ENCODE data around the gene PHF8. TPM values are rescaled to one million over a fixed set of nuclear protein-coding genes. Genes with fewer than 3 reads are reported as not detected.

The PHF8 gene
- total and polyA plus RNA-seq, 9 of the 15 experiments (the other 6 are each of a cell fraction or from before 2014, with no cell fraction given), result 2.5 to 25.7 (median 12.1) TPM

GRCh38 chrX:54007682-54008081, 36.6 kb downstream of the PHF8 start:
- Histone ChIP-seq H3K79me2 (ENCODE audit: control insufficient read depth, insufficient read depth, low read length) (no peaks in the 10 kb centered on the region), H3K4me2 (ENCODE audit: insufficient read depth, low read length) (no peak overlapping the region), H3K4me1 (replicated peaks in 1 of 2; ENCODE audit: control insufficient read depth in 2 of 2, insufficient read depth in 2 of 2, low read length in 2 of 2) (no peaks in the 10 kb centered on the region), H3K9ac (ENCODE audit: insufficient read depth in 1 of 2, low read depth in 2 of 2, low read length in 2 of 2) (no peak overlapping the region), H3K27ac (ENCODE audit: extremely low read depth, low read depth, low read length) (no peak overlapping the region), H3K27me3 (ENCODE audit: control insufficient read depth in 2 of 2, insufficient read depth in 2 of 2, low read length in 2 of 2) (no peaks in the 10 kb centered on the region), H3K4me3 (no peak overlapping the region), H2AFZ (ENCODE audit: low read depth, low read length) (no peak overlapping the region), H4K20me1 (replicated peaks; ENCODE audit: control insufficient read depth, insufficient read depth, low read length) (no peaks in the 10 kb centered on the region), H3K9me3 (replicated peaks; ENCODE audit: control insufficient read depth, insufficient read depth, low read depth, low read length) (no peaks in the 10 kb centered on the region), H3K9me1 (ENCODE audit: control insufficient read depth, insufficient read depth, low read length) (no peaks in the 10 kb centered on the region), H3K36me3 (ENCODE audit: control insufficient read depth, insufficient read depth, low read length) (peaks cover 9% of the 10 kb centered on the region; the same call in 2 of the 3 replicates)
- CTCF ChIA-PET (ENCODE audit: low intra/inter-chr PET ratio), result no interaction called here
- FAIRE-seq, result no peak
- intact Hi-C loops (cut with micrococcal nuclease), result no loop called here
- in situ Hi-C loops (cut with MboI), result no loop called here
- BruUV-seq (replicated peaks), result no TSS peak
- no peak for DNase-seq (ENCODE audit: extremely low read depth in 1 of 4, low spot score in 3 of 4)
- WGBS (ENCODE audit: insufficient coverage, low coverage, missing lambda C conversion rate), result 85% methylated on average over 4 of the region's 4 CpGs
- POLR2A ChIA-PET, result no interaction called here
- no peak for ATAC-seq
- no peak for TF ChIP-seq NR2C2 (CRISPR knock-in tag; IDR thresholded peaks at IDR 0.05)
- TF ChIP-seq NR2C2 (tag; IDR thresholded peaks at IDR 0.05), result no peak
- TF ChIP-seq ZNF217 (CRISPR knock-in tag; IDR thresholded peaks at IDR 0.05), result no peak
- peak; percentile 57; the same call in 1 of the 2 replicates for TF ChIP-seq MAFG (tag; conservative IDR thresholded peaks at IDR 0.05)
- TF ChIP-seq CREB5 (CRISPR knock-in tag; IDR thresholded peaks at IDR 0.05), result no peak
- TF ChIP-seq MAFF (IDR thresholded peaks at IDR 0.05; ENCODE audit: low read length), result peak; percentile 59
- TF ChIP-seq XRCC4 (IDR thresholded peaks at IDR 0.05; ENCODE audit: extremely low read depth, insufficient read depth, insufficient read length), result no peak
- TF ChIP-seq KDM2B (CRISPR knock-in tag; IDR thresholded peaks at IDR 0.05), result no peak
- no peak for TF ChIP-seq ZNF140 (CRISPR knock-in tag; IDR thresholded peaks at IDR 0.05)
- peak; percentile 45; the same call in 1 of the 2 replicates for TF ChIP-seq MAFK (IDR thresholded peaks at IDR 0.05; ENCODE audit: low read length)
- TF ChIP-seq ZNF316 (IDR thresholded peaks at IDR 0.05), result peak; percentile 86
- TF ChIP-seq, protein P1, sequence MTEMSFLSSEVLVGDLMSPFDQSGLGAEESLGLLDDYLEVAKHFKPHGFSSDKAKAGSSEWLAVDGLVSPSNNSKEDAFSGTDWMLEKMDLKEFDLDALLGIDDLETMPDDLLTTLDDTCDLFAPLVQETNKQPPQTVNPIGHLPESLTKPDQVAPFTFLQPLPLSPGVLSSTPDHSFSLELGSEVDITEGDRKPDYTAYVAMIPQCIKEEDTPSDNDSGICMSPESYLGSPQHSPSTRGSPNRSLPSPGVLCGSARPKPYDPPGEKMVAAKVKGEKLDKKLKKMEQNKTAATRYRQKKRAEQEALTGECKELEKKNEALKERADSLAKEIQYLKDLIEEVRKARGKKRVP (CRISPR knock-in tag; IDR thresholded peaks at IDR 0.05), result no peak
- no peak for TF ChIP-seq ZNF77 (CRISPR knock-in tag; IDR thresholded peaks at IDR 0.05)
- no peak for TF ChIP-seq SP1 (CRISPR knock-in tag; IDR thresholded peaks at IDR 0.05)
- peak; percentile 31; the same call in 1 of the 2 replicates for TF ChIP-seq NFE2L1 (tag; IDR thresholded peaks at IDR 0.05; ENCODE audit: borderline replicate concordance, low read depth)
- no peak for TF ChIP-seq PRDM10 (IDR thresholded peaks at IDR 0.05; ENCODE audit: partially characterized antibody)
- peak; percentile 39; the same call in 1 of the 2 replicates for TF ChIP-seq NFE2 (IDR thresholded peaks at IDR 0.05; ENCODE audit: low read depth)
- TF ChIP-seq C11orf30 (IDR thresholded peaks at IDR 0.05; ENCODE audit: low read depth), result peak; percentile 71
- no peak for TF ChIP-seq ZNF384 (IDR thresholded peaks at IDR 0.05; ENCODE audit: low read depth, low read length)

Measured in K562 (cell line).